NT2/D1 (cell line): Measurements from ENCODE around the gene COA8.

Experiments used
- DNase-seq: peaks from one replicate; pipeline ENCODE4 v3.0.0-alpha.2; 2011; ENCODE audit warnings: low read depth, low spot score
- H3K27me3 ChIP-seq: 2 replicates; pipeline ENCODE4 v1.6.0; 2011; ENCODE audit warnings: mild to moderate bottlenecking; ENCODE audit not compliant: insufficient read length, insufficient read depth
- H3K36me3 ChIP-seq: 2 replicates; pipeline ENCODE4 v1.6.1; 2011; ENCODE audit warnings: mild to moderate bottlenecking, low read length, mixed read lengths; ENCODE audit not compliant: insufficient read depth, insufficient read length
- H3K4me1 ChIP-seq: 2 replicates; pipeline ENCODE4 v1.5.1; 2011; ENCODE audit not compliant: insufficient read depth, insufficient read length
- H3K4me3 ChIP-seq: 2 replicates; pipeline ENCODE4 v1.5.1; 2011; ENCODE audit warnings: low read depth; ENCODE audit not compliant: insufficient read length
- H3K9ac ChIP-seq: 2 replicates; pipeline ENCODE4 v1.6.0; 2011; ENCODE audit warnings: low read depth; ENCODE audit not compliant: insufficient read length
- H3K9me3 ChIP-seq: 2 replicates; pipeline ENCODE4 v1.5.1; 2011; ENCODE audit warnings: mild to moderate bottlenecking, low read length; ENCODE audit not compliant: insufficient read depth
- SUZ12 ChIP-seq: IDR thresholded peaks from 2 replicates; pipeline ENCODE4 v1.6.1; 2011; ENCODE audit not compliant: insufficient read length, insufficient read depth; ENCODE audit errors: extremely low read depth
- YY1 ChIP-seq: IDR thresholded peaks from 2 replicates; pipeline ENCODE4 v1.6.1; 2011; ENCODE audit not compliant: insufficient read length, insufficient read depth
- ZNF274 ChIP-seq: IDR thresholded peaks from 2 replicates; pipeline ENCODE4 v1.6.1; 2011; ENCODE audit warnings: mild to moderate bottlenecking, low read depth, low read length

COA8 gene

DNA sequence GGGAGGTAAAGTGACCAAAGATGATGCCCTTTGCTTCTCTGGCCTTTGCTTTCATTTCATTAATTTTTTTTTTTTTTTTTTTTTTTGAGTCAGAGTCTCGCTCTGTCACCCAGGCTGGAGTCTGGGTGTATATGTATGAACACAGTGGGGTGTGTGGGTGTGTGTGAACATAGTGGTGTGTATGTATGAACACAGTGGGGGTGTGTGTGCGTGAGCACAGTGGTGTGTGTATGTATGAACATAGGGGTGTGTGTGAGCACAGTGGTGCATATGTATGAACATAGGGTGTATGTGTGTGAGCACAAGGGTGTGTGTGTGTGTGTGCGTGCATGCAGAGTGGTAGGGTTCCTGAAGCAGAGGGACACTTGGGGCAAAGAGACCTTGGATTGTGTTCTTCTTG, 75.8 kb downstream of the COA8 start:
- H3K4me3 ChIP-seq: no peak overlapping the region
- H3K27me3 ChIP-seq: no peaks in the 10 kb centered on the region
- H3K36me3 ChIP-seq: peaks cover 15% of the 10 kb centered on the region
- no peaks in the 10 kb centered on the region for H3K9me3 ChIP-seq
- no peak for DNase-seq
- no peaks in the 10 kb centered on the region for H3K4me1 ChIP-seq
- TF ChIP-seq YY1 (no peak), ZNF274 (no peak), SUZ12 (no peak)
- no peak overlapping the region for H3K9ac ChIP-seq
